GM18498 (cell line): ENCODE results near the gene FAR2.
"Not testable (repeated sequence)": the region's sequence is repeated elsewhere in the genome, so short reads cannot be mapped to it uniquely, and the experiment has no call there.

Source experiments
- ATAC-seq: cut with Tn5 transposase; IDR thresholded peaks from one replicate; pipeline ENCODE4 v1.9.1; 2021; ENCODE audit warnings: mild to moderate bottlenecking, moderate library complexity; ENCODE audit not compliant: unreplicated experiment

Gene FAR2

GRCh38 chr12:29152223-29152868, 3.3 kb downstream of the FAR2 start:
- peak; percentile 81 for ATAC-seq

DNA sequence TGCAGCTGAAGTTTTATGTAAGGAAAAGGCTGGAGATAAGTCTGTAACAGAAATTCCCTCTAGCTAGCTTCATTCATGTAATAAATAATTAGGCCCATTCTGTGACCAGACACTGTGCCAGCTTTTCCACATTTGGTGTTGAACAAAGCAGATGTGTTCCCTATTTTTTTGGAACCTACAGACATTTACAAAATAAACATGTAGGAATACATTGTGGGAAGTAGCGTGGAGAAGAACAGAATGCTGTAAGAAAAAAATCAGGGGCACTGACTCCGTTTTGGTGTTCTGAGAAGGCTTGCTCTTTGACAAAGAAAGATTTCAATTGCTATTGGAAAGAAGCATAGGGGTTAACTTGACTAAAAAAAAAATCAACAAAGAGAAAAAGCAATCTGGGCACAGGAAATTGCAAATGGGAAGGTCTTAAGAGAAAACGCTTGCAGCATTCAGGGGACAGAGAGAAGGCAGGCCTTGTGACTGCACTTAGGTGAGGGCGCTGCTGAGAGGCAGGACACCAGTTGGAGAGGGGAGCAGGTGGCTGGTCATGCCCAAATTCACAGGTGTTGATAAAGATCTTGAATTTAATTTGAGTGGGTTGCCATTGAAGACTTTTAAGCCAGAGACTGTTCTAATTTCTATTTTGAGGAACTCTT, 4.0 kb downstream of the FAR2 start:
- ATAC-seq, result no peak

DNA sequence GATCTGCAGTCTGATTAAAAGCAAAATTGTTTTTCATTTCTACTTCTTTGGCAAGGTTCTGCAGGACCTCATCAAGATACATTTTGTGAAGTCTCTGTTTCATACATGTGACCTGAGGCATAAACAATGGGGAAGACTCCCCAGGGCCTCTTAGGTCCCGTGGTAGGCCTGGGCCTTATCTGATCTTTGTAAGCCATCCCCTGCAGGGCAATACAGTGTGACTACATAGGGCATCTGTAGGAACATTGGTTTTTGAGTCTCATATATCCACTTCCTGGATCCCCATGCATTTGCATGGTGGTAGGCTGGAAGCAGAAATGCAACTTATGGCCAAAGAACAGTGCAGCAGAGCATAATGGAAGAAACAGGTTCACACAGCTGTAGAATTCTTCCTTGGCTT, 6.0 kb downstream of the FAR2 start:
- ATAC-seq, result peak; percentile 65

DNA sequence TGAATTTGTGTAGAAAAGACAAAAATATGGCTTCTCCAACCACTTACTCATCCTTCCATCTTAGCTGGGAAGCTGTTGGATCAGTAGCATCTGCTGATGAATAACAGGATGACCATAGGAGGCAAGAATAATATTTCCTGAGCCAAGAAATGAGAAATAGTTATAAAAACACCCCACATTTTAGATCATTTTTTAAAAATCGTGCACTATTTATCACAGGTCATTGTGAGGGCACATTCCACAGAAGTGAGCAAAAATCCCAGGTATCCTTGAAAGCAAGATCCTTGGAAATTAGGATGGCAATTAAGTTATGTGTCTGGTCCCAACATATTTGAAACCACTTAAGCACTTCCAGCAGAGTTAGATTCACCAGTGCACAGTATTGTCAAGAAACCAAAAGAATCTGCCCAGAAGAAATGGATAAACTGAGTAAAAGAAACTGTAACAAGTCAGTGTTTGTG, 8.4 kb downstream of the FAR2 start:
- no peak for ATAC-seq

- no peak for ATAC-seq
Observed at GRCh38 chr12:29158115-29158763, 9.2 kb downstream of the FAR2 start.

GRCh38 chr12:29159661-29160060, 10.6 kb downstream of the FAR2 start:
- ATAC-seq, result no peak

- ATAC-seq, result no peak
Observed at GRCh38 chr12:29160230-29160629, 11.2 kb downstream of the FAR2 start.

- ATAC-seq, result no peak
Observed at GRCh38 chr12:29163146-29163545, 14.1 kb downstream of the FAR2 start.

- ATAC-seq, result peak; percentile 100
Observed at GRCh38 chr12:29164477-29165393, 15.7 kb downstream of the FAR2 start.

GRCh38 chr12:29167445-29167844, 18.4 kb downstream of the FAR2 start:
- no peak for ATAC-seq

DNA sequence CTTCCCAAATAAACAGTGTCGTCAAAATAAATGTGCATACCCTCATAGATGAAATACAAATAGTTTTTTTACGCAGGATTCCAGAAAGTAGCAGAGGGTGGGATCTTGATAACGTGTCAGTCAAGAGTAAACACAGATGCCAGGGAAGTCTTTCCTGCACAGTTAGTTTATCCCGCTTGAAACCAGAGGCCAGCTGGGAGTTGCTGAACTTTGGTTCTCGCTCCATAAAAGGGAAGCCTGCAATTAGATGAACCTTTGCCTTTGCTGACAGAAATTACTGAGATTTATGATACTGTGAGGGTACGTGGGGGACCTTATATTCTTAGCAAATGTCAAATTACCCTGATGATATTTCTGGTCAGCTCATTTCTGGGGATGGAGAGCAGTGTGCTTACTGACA, 18.9 kb downstream of the FAR2 start:
- no peak for ATAC-seq

- ATAC-seq, result not testable (repeated sequence)
Observed at GRCh38 chr12:29169978-29170377, 20.9 kb downstream of the FAR2 start.

GRCh38 chr12:29170478-29171084, 21.5 kb downstream of the FAR2 start:
- not testable (repeated sequence) for ATAC-seq

GRCh38 chr12:29171421-29172258, 22.6 kb downstream of the FAR2 start:
- ATAC-seq, result no peak

DNA sequence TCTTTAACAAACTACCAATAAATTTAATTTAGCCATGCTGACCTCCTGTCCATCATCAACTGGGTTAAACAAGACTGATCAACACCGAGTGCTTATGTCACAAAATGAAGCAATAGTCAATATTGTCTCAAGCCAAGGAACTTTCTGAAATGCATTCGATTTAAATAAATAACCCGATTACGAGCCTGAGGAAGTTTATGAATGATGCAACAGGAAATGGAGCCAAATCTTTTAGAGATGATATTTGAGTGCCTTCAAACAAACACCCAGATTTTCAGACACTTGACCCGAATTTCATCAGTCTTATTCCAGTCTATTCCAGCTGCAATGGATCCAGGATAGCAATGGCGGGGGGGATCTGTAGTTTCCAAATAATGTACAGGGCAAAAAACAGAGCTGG, 27.9 kb downstream of the FAR2 start:
- ATAC-seq, result no peak

DNA sequence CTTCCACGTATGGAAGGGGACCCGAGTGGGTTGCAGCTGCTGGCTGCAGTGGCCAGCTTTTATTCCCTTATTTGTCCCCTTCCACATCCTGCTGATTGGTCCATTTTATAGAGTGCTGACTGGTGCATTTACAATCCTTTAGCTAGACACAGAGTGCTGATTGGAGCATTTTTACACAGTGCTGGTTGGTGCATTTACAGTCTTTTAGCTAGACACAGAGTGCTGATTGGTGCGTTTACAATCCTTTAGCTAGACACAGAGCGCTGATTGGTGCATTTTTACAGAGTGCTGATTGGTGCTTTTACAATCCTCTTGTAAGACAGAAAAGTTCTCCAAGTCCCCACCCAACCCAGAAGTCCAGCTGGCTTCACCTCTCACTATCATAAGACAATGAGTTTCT, 33.2 kb downstream of the FAR2 start:
- not testable (repeated sequence) for ATAC-seq

- ATAC-seq, result no peak
Observed at GRCh38 chr12:29187756-29188155, 38.7 kb downstream of the FAR2 start.

GRCh38 chr12:29191267-29191850, 42.3 kb downstream of the FAR2 start:
- no peak for ATAC-seq

DNA sequence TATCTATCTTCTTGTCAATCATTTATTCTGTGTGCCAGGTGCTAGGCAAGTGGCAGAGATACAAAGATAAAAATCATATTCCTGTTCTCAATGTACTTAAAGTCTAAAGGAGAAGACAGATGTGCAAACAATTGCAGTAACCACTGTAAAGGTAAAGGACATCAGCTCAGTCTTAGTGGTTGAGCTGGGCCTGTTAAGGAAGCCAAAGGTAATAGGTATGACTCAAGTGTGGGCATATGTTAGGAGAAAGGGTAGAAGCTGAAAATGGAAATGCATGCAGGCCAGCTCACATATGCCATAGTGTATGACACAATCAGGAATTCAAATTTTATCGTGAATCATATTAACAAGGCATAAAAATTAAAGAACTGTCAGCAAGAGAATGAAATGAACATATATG, 49.8 kb downstream of the FAR2 start:
- no peak for ATAC-seq
